CD4-positive, alpha-beta T cell treated with Interleukin-1 beta for 1 hour (primary cell): ENCODE measurements around the gene CLK3.
A peak's percentile ranks its signal among the peaks of the same experiment; 100 is the strongest.

Experiments used
- DNase-seq, 2 donors: peaks; one replicate each; pipeline ENCODE4 v3.0.0-alpha.2; 2020 to 2022

Gene CLK3

GRCh38 chr15:74603789-74604705, 11.6 kb upstream of the CLK3 start:
- DNase-seq = no peak

- DNase-seq = no peak
Measured at GRCh38 chr15:74604983-74605794, 10.4 kb upstream of the CLK3 start.

- no peak for DNase-seq
Measured at GRCh38 chr15:74605795-74606150, 9.9 kb upstream of the CLK3 start.

GRCh38 chr15:74608786-74609185, 6.8 kb upstream of the CLK3 start:
- no peak for DNase-seq

- DNase-seq = no peak
Measured at GRCh38 chr15:74609938-74610301, 5.7 kb upstream of the CLK3 start.

- DNase-seq = no peak
Measured at GRCh38 chr15:74610302-74610951, 5.2 kb upstream of the CLK3 start.

GRCh38 chr15:74611341-74611740, 4.3 kb upstream of the CLK3 start:
- DNase-seq = no peak

- DNase-seq = no peak
Measured at GRCh38 chr15:74611834-74612233, 3.8 kb upstream of the CLK3 start.

- no peak for DNase-seq
Measured at GRCh38 chr15:74612677-74613076, 3.0 kb upstream of the CLK3 start.

- no peak for DNase-seq
Measured at GRCh38 chr15:74613089-74613952, 2.3 kb upstream of the CLK3 start.

- no peak for DNase-seq
Measured at GRCh38 chr15:74613953-74614743, 1.5 kb upstream of the CLK3 start.

GRCh38 chr15:74614744-74615507, 710 bp upstream of the CLK3 start:
- DNase-seq = peak; percentile 95 to 96

- peak; percentile 71 to 73 for DNase-seq
Measured at GRCh38 chr15:74616366-74616939, 817 bp downstream of the CLK3 start.

GRCh38 chr15:74616996-74617395, 1.4 kb downstream of the CLK3 start:
- DNase-seq = no peak

- DNase-seq = no peak
Measured at GRCh38 chr15:74618841-74619596, 3.4 kb downstream of the CLK3 start.

GRCh38 chr15:74619916-74620635, 4.4 kb downstream of the CLK3 start:
- no peak for DNase-seq

- peak; percentile 78 to 83 for DNase-seq
Measured at GRCh38 chr15:74620636-74621545, 5.3 kb downstream of the CLK3 start.

- no peak for DNase-seq
Measured at GRCh38 chr15:74621546-74621920, 5.9 kb downstream of the CLK3 start.
